Liver (tissue), 3 donors: Measurements from ENCODE around the gene ATP6V1G1.
"Not testable (repeated sequence)": the region's sequence is repeated elsewhere in the genome, so short reads cannot be mapped to it uniquely, and the experiment has no call there.

Source experiments
- ATF3 ChIP-seq: IDR thresholded peaks from 2 replicates; pipeline ENCODE4 v1.6.1; 2016; ENCODE audit warnings: antibody characterized with exemption
- CTCF ChIP-seq: fragments of 150-350 bp; IDR thresholded peaks from 2 replicates; pipeline ENCODE4 v1.5.1; 2017; ENCODE audit warnings: improper control_type of control experiment, low read depth, low read length; ENCODE audit not compliant: missing input control
- FOXA1 ChIP-seq: IDR thresholded peaks from 2 replicates; pipeline ENCODE4 v1.6.1; 2016; ENCODE audit warnings: antibody characterized with exemption
- FOXA2 ChIP-seq: IDR thresholded peaks from 2 replicates; pipeline ENCODE4 v1.6.1; 2016; ENCODE audit warnings: antibody characterized with exemption
- GABPA ChIP-seq, 2 donors: IDR thresholded peaks in 1 of 2; conservative IDR thresholded peaks in 1 of 2; 2 replicates each; pipeline ENCODE4 v1.6.1; 2016; ENCODE audit warnings: antibody characterized with exemption in 2 of 2, mild to moderate bottlenecking in 1 of 2, moderate library complexity in 1 of 2
- HNF4G ChIP-seq: IDR thresholded peaks from 2 replicates; pipeline ENCODE4 v1.6.1; 2016; ENCODE audit warnings: antibody characterized with exemption
- JUND ChIP-seq, 2 donors: IDR thresholded peaks; 2 replicates each; pipeline ENCODE4 v1.6.1; 2016; ENCODE audit warnings: antibody characterized with exemption in 2 of 2
- MAX ChIP-seq: IDR thresholded peaks from 2 replicates; pipeline ENCODE4 v1.6.1; 2016; ENCODE audit warnings: antibody characterized with exemption
- NR2F2 ChIP-seq: IDR thresholded peaks from 2 replicates; pipeline ENCODE4 v1.6.1; 2016; ENCODE audit warnings: antibody characterized with exemption
- RAD21 ChIP-seq, 2 donors: IDR thresholded peaks; 2 replicates each; pipeline ENCODE4 v1.6.1; 2016; ENCODE audit warnings: antibody characterized with exemption in 2 of 2, mild to moderate bottlenecking in 2 of 2
- REST ChIP-seq: IDR thresholded peaks from 2 replicates; pipeline ENCODE4 v1.6.1; 2016; ENCODE audit warnings: antibody characterized with exemption, mild to moderate bottlenecking
- TAF1 ChIP-seq: conservative IDR thresholded peaks from 2 replicates; pipeline ENCODE4 v1.6.1; 2016; ENCODE audit warnings: antibody characterized with exemption, mild to moderate bottlenecking
- YY1 ChIP-seq: IDR thresholded peaks from 2 replicates; pipeline ENCODE4 v1.6.1; 2016; ENCODE audit warnings: antibody characterized with exemption, mild to moderate bottlenecking
- donor health status: healthy.
- donor health status: healthy.

GRCh38 chr9:114600502-114601248 lies 13.1 kb downstream of the ATP6V1G1 start:
- TF ChIP-seq CTCF; TAF1; FOXA2; HNF4G; MAX; REST; GABPA (IDR thresholded peaks at IDR 0.05 in 1 of 2, conservative IDR thresholded peaks at IDR 0.05 in 1 of 2); ATF3; RAD21 (IDR thresholded peaks at IDR 0.05); NR2F2; JUND (IDR thresholded peaks at IDR 0.05); YY1; FOXA1: not testable (repeated sequence)
